ENCODE results near the gene SOX4.

- no peak for TF ChIP-seq CTCF (IDR thresholded peaks at IDR 0.05)
- TF ChIP-seq POLR2A (IDR thresholded peaks at IDR 0.05): peak in 3 of 4 donors; percentile 55 to 83 (median 80)
Observed at GRCh38 chr6:21593412-21593926, at the start of gene SOX4.
